Dedifferentiated amniotic fluid mesenchymal stem cell (primary cell): ENCODE data around the gene TGFBR3.

Source experiments
- DNase-seq: peaks from one replicate; pipeline ENCODE4 v3.0.0-alpha.2; 2016; ENCODE audit errors: extremely low spot score

The TGFBR3 gene

GRCh38 chr1:91650764-91651163 is 235.2 kb downstream of the TGFBR3 start:
- peak; percentile 91 for DNase-seq

DNA sequence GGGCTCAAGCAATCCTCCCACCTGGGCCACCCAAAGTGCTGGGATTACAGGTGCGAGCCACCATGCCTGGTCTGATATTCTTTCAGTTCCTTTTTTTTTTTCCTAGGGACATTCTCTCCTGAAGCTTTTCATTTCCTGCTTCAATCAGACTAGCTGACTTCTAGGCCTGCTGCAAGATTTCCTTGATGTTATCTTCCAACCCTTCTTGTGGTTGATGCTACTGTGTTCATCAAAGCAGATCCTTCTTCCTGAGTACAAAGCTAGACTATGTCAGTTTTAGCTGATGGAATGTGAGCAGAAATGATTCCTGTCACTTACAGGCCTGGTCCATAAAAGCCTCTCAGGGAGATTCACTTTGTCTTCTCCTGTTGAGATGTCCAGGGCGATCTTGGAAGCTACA is 238.9 kb downstream of the TGFBR3 start:
- DNase-seq: no peak

- DNase-seq: no peak
Measured at GRCh38 chr1:91645031-91645430, 240.9 kb downstream of the TGFBR3 start.

DNA sequence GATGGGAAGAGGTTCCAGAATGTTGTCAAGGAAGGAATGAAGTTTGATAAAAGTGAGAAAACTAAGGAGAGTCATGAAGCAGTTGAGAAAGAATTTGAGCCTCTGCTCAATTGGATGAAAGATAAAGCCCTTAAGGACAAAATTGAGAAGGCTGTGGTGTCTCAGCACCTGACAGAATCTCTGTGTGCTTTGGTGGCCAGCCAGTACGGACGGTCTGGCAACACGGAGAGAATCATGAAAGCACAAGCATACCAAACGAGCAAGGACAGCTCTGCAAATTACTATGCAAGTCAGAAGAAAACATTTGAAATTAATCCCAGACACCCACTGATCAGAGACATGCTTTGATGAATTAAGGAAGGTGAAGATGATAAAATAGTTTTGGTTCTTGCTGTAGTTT is 242.5 kb downstream of the TGFBR3 start:
- DNase-seq: no peak

DNA sequence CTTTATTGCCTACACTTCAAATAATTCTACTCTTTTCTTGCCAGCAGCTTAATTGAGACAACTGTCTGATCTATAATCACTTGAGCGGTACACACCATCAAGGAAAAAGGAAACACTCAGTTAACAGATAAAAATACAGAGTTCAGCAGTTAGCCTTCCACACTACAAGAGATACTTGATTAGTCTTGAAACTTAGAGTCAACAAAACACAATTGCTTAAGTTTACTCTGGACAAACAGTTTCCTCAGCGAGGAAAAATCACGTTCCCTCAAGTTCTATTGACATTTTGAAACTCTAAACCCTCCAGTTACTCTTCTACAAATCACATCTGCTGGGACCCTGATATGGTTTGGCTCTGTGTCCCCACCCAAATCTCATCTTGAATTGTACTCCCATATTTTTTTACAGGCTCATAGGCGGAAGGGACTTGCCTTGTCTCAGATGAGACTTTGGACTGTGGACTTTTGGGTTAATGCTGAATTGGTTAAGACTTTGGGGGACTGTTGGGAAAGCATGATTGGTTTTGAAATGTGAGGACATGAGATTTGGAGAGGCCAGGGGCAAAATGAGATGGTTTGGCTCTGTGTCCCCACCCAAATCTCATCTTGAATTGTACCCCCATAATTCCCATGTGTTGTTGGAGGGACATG is 244.9 kb downstream of the TGFBR3 start:
- no peak for DNase-seq

- DNase-seq: no peak
Measured at GRCh38 chr1:91637539-91637994, 248.4 kb downstream of the TGFBR3 start.

DNA sequence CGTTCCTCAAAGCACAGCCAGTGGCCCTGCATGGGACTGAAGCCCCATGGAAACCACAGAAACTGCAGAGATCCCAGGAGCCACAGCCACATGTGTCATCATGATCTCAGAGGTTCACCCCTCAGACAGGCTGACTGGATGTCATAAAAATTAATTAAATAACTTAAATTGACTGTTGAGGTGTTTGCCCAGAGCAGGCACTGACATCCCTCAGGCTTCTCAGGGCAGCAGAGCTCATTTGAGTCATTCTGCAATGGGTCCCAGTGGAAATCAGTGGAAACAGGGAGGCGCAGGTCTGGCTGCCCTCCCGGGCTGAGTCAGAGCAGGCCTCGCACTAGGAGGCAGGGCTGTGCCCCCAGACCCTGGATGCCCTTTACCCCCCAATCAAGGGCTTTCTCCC is 250.2 kb downstream of the TGFBR3 start:
- DNase-seq: no peak

- DNase-seq: no peak
Measured at GRCh38 chr1:91633438-91633837, 252.5 kb downstream of the TGFBR3 start.

DNA sequence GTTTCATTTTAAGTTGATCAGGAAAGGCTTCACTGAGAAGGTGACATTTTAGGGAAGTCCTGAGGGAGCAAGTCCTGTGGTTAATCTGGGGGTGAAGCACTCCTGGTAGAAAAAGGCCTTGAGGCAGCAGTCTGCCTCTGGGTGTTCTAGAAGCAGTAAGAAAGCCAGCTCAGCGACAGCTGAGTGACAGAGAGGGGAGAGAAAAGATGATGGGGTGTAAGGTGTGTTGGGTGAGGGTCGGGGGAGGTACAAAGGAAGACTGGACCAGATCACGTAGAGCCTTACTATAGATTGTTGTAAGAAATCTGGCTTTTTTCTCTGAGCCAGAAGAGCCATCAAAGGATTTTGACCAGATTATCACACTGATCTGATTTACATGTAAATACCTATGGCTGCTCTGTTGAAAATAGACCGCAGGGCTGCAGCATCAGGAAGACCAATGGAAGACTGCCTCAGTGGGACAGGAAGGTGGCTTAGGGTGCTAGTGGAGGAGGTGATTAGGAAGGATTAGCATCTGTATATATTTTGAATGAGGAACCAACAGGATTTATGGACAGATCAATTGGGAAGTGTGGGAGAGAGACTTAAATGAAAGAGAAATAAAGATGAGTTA is 254.1 kb downstream of the TGFBR3 start:
- no peak for DNase-seq

DNA sequence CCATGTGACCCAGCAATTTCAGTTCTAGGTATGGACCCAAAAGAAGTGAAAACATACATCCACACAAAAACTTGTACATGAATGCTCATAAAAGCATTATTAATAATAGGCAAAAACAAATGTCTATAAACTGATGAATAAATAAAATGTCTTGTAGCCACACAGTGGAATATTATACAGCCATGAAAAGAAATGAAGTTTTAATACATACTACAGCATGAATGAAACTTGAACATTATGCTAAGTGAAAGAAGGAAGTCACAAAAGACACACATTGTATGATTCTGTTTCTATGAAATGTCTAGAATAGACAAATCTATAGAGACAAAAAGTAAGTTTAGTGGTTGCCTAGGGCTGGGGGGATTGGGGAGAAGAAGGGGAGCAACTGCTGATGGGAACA is 255.1 kb downstream of the TGFBR3 start:
- DNase-seq: no peak
